Activated T-cell treated with anti-CD3 and anti-CD28 coated beads for 24 hours (primary cell): ENCODE data around the gene WHRN.

Source experiments
- DNase-seq: peaks from one replicate; pipeline ENCODE4 v3.0.0-alpha.2; 2020; ENCODE audit warnings: low read depth

The WHRN gene

DNA sequence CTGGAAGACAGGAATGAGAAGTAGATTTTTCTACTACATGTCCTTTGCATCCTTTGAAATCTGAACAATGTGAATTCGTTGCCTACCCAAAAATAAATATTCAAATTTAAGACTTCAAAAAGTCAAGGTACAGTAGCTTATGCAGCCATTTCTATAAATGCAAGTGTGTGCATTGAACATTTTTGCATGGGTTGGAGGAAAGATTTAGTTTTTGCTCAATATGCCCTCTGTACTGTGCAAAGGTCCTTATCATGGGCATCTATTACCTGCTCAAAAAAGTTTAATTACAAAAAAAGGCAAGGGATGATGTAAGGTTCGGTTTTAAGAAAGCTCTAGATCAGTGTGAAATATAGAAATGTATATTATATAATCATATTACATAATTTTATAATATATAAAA lies 140.1 kb downstream of the WHRN start:
- no peak for DNase-seq

DNA sequence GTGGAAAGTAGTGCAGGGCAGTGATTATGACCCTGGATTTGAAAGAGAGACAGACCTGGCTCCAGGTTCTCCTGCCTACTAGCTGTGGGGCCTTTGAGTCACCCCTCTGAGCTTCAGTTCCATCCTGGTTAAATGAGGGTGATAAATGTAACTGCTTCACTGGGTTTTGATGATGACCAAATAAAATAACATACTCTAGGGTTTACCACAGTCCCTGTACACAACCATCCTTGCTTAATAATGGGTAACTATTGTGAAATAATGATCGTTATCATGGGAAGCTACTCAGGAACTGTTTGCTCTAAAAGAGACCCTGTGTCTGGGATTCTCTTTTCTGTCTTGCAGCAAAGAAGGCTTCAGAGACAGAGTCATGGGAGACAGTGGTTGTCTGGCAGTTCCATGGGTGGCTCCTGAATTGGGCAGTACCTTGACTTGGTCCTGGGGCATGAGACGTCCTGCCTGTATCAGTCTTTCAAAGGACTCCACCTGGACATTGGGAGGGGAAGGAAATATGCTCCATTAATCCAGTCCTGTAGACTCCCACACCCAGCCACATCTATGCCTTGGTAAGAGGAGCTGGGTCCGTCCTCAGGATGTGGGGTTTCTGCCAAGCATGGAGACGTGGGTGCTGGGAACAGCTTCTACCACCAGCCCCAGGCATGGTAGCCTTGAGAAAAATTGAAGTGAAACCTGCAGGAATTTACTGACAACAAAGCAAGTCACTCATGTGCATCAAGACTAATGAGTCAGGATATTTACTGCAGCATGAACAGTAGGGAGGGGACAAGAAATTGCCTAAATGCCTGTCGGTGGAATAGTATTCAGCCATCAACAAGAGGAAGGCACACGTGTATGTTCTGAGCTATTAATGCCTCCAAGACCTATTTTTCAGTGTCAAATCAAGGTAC lies 140.9 kb downstream of the WHRN start:
- no peak for DNase-seq

DNA sequence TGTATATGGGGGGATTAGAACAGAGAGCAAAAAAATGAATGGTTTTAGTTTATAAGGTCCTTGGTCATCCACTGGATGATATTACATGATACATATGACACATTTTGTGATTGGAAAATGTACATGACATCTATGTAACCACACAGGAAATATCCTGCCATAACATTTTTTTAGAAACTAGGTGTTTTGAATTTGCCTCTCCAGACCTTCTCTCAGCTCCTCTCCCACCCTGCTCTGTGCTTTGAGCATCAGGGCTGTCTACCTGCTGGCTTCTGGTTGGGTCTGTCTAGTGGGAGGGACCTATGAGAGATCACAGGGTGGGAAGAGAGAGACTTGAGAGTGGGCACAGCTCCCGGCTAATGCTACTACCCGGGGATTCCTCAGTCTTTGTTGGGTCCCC lies 141.8 kb downstream of the WHRN start:
- no peak for DNase-seq

DNA sequence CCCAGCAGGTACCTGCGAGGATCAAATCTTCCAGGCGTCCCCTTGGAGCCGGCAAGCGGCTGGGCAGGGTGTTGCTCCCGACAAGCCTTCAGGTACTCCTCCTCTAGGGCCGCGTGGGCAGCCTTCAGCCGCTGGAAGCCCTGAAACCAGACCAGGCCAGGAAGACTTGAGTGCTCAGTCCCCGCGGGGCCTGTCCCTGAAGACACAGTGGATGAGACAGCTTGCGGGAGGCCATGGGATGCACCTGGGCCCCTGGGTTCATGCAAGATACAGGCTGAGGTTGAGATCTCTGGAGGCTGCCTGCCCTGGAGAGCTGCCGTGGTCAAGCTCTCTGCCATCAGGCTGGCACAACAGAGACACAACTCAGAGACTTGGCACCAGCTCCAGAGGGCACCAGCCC lies 142.9 kb downstream of the WHRN start:
- no peak for DNase-seq

DNA sequence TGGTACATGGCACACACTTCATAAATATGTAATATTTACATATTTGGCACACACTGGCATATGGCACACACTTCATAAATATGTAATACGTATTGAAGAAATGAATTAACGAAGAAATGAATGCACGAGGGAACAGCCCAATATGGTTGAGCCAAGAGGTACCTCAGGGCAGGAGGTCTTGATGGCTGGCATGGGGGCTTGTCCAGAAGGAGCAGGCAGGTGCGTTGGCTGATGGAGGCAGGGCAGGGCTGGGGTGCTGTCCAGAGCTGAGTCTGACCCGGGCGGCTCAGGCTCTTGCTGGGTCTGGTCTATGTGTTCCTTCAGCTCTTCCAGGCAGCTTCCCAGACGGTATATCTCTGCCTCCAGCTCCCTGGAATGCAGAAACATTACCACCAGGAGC lies 143.7 kb downstream of the WHRN start:
- no peak for DNase-seq

DNA sequence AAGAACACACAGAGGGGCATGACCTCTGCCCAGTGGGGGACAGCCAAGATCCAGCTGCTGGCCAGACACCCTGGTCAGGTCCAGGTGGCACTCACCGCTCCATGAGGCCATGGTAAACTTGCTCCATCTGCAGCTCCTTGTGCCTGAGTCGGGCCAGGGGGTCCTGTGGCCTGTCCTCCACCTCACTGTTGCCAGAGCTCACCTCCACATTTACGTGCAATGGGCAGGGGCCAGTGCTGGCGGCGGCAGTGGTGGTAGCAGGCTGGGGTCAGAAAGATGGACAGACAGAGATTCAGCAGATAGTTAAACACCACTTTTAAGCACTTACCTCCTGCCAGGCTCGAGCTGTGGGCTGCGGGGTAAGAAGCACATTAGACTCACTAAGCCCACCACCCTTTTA lies 145.5 kb downstream of the WHRN start:
- DNase-seq = no peak

DNA sequence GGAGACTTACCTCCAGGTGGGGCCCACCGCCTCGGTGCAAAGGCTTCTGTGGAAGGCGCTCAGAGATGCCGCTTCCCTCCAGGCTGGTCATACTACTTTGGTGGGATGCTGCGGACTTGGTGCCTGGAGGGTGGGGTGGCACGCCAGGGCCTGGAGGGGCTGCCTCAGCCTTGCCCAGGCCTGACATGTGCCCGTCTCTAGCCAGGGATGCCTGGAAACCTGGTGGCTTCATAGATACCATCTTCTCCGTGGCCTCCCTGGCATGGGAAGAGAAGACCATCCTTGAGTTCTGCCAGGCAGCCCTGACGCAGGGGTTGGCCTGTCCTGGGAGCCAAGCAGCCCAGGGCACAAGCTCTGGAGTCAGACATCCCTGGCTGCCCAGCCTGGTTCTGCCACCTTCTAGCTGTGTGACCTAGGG lies 147.4 kb downstream of the WHRN start:
- DNase-seq = no peak

DNA sequence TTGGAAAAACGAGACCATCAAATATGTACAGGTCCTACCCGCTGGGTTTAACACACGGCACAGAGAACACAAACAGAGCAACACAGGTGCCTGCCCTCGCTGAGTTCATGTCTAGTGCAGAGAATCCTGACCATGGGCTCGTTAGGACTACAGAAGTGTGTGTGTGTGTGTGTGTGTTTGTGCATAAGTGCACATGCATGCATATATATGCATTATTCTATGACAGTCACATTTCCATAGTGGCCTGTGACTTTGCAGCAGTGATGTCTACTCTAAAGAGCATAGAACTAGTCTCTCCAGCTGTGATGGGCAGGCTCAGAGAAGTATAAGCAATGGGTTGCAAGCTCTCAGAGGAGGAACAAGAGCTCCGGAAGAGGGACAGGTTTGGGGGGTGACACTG lies 147.9 kb downstream of the WHRN start:
- DNase-seq = no peak

DNA sequence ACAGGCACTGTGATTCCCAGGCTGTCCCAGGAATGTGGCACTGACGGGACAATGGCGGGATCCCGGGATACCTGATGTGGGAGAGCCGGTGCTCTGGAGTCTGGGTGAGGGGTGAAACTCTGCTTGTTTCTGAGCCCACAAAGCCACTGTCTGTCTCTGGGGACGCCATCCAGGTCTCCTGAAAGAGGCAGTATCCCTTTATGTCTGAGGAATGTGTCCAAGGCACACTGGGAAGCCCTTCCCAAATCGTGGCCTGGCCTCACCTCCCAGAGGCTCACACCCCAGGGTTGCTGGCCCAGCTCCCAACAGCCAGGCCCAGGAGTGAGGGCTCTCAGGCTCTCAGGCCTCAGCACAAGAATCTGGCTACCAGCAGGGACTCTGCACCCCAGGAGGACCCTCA lies 148.5 kb downstream of the WHRN start:
- no peak for DNase-seq

DNA sequence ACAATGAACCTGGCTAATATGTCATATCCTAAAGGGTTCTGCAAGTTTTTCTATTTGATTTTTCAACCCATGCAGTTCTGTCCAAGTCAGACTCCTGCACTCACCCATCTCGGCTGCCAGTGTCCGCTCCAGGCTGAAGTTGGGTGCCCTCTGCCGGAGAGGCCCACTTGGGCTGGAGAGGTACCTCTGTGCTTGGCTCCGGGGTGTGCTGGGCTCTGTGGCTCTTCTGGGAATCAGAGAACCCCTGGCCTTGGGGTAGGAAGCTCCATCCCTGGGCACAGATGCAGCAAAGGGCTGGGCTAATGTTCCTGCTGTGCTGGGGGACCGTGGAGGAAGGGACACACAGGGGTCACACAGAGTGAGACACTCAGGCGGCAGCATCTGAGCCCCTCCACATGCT lies 149.5 kb downstream of the WHRN start:
- no peak for DNase-seq
